Muscle of leg (tissue), 11 donors: ENCODE data around the gene ASTN2. TPM values are rescaled to one million over a fixed set of nuclear protein-coding genes. Genes with fewer than 3 reads are reported as not detected.

Experiments used
- DNase-seq: peaks from one replicate; pipeline ENCODE4 v3.0.0; 2013
- H3K27ac ChIP-seq: one replicate; pipeline ENCODE4 v1.5.1; 2013; ENCODE audit warnings: mild to moderate bottlenecking, low read length, control low read depth
- H3K27me3 ChIP-seq: one replicate; pipeline ENCODE4 v1.6.1; 2013; ENCODE audit warnings: low read length; ENCODE audit not compliant: control insufficient read depth, insufficient read depth
- H3K36me3 ChIP-seq: one replicate; pipeline ENCODE4 v1.6.1; 2013; ENCODE audit warnings: low read length; ENCODE audit not compliant: control insufficient read depth, insufficient read depth
- H3K4me1 ChIP-seq: one replicate; pipeline ENCODE4 v1.6.1; 2013; ENCODE audit warnings: low read length; ENCODE audit not compliant: control insufficient read depth, insufficient read depth
- H3K4me3 ChIP-seq: one replicate; pipeline ENCODE4 v1.5.1; 2013; ENCODE audit warnings: low read length, control low read depth
- H3K9me3 ChIP-seq: replicated peaks from 2 replicates; pipeline ENCODE4 v1.6.1; 2013; ENCODE audit warnings: low read depth, low read length; ENCODE audit not compliant: control insufficient read depth
- WGBS: methylation state at CpG from one replicate; pipeline ENCODE4 v1.1.5; 2013; ENCODE audit warnings: missing lambda C conversion rate; ENCODE audit not compliant: insufficient coverage; 5-methylcytosine and 5-hydroxymethylcytosine counted together
- polyA plus RNA-seq, 8 donors: library from polyadenylated mRNA; unstranded; fragments of 120-200 nt; gene quantifications; one replicate each; pipeline versions ENCODE4 v1.2.1 to v1.2.3, GENCODE V29; 2013; ENCODE audit warnings: inconsistent platforms in 1 of 8, low replicate concordance in 1 of 8; ENCODE audit not compliant: insufficient read length in 8 of 8, insufficient read depth in 1 of 8
- total RNA-seq: library from RNA; stranded (reverse); fragments of 120-200 nt; gene quantifications from one replicate; pipeline ENCODE4 v1.2.4, GENCODE V29; 2013

ASTN2 gene
- total and polyA plus RNA-seq, 9 donors: 2.7 to 10.9 (median 4.4) TPM

DNA sequence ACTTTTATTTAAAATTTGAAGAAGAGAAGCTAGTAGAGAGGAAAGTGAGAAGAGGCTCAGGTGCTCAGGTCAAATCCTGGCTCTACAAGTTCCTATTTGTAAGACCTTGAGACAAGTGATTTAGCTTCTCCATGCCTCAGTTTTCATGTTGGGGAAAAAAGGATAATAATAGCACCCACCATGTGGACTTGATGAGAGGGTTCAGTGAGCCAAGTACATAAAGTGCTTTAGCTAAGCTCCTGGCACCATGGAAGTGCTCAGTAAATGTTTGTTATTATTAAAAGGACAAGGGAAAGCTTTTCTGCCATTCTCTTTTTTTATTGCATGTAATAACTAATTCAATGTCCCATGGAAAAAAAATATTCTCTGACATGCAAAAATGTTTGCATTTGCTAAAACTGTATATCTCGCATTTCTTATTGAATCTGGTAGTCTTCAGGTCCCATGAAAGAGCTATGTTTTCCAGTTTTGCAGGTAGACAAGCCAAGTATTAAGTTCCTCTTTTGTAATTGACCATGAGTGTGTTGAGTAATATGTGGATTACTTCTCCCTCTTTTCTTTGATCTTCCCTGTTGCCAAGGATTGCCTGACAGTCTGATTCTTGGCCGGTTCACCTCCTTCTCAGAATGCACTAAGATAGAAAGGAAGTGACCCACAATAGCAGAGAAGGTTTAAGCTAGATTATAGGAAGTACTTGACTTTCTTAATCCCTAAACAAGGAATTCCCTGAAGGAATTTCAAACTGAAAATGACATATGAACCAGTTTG lies 773.4 kb downstream of the ASTN2 start:
- DNase-seq: no peak
- H3K9me3 ChIP-seq: no peaks in the 10 kb centered on the region
- no peaks in the 10 kb centered on the region for H3K27me3 ChIP-seq
- no CpG with 5 or more reads among the region's 2 CpGs for WGBS
- H3K4me1 ChIP-seq: no peaks in the 10 kb centered on the region
- no peak overlapping the region for H3K27ac ChIP-seq
- no peaks in the 10 kb centered on the region for H3K36me3 ChIP-seq
- no peak overlapping the region for H3K4me3 ChIP-seq

DNA sequence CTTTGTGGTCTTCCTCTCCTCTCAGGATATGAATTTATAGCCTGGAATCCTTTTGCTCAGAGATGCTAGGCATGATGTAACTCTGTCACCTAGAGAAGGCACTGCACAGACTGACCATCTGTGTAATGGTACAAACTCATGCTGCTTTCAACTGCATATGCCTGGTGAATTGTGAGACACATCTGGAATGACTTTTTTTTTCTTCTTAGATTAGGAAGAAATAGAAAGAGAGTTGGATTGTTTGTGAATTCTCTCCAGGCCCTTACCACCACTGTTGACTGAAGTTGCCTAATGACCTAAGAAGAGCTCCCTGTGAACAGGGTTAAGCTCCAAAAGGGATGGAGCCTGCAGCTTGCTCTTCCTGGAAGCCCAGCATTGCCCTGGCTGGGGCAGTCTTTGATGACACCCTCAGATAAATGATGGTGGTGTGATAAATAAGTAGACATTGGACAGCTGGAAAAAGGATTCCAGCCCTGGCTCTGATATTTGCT lies 775.6 kb downstream of the ASTN2 start:
- no peaks in the 10 kb centered on the region for H3K4me1 ChIP-seq
- no peak overlapping the region for H3K4me3 ChIP-seq
- no peaks in the 10 kb centered on the region for H3K9me3 ChIP-seq
- H3K27me3 ChIP-seq: no peaks in the 10 kb centered on the region
- no peaks in the 10 kb centered on the region for H3K36me3 ChIP-seq
- no peak overlapping the region for H3K27ac ChIP-seq
- DNase-seq: no peak

DNA sequence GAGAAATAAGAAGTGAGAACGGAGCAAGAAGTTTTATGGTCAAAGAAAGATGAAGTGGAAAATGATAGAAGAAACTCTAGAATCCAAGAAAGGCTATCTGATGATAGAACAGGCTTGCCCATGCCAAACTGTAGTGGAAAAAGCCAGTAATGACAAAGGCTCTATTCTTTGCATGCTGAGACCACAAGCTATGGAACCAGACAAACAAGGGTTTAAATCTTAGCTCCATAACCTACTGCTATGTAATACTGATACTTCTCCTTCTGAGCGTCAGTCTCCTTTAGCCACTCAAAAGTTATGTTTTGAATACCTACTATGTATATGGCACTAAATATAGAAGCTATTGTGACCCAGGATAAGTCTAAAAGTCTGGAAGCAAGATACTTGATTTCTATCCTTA lies 778.9 kb downstream of the ASTN2 start:
- H3K9me3 ChIP-seq: no peaks in the 10 kb centered on the region
- 93% methylated on average over 1 of the region's 2 CpGs for WGBS
- H3K4me3 ChIP-seq: no peak overlapping the region
- no peaks in the 10 kb centered on the region for H3K4me1 ChIP-seq
- H3K27me3 ChIP-seq: no peaks in the 10 kb centered on the region
- no peak for DNase-seq
- no peak overlapping the region for H3K27ac ChIP-seq
- no peaks in the 10 kb centered on the region for H3K36me3 ChIP-seq

DNA sequence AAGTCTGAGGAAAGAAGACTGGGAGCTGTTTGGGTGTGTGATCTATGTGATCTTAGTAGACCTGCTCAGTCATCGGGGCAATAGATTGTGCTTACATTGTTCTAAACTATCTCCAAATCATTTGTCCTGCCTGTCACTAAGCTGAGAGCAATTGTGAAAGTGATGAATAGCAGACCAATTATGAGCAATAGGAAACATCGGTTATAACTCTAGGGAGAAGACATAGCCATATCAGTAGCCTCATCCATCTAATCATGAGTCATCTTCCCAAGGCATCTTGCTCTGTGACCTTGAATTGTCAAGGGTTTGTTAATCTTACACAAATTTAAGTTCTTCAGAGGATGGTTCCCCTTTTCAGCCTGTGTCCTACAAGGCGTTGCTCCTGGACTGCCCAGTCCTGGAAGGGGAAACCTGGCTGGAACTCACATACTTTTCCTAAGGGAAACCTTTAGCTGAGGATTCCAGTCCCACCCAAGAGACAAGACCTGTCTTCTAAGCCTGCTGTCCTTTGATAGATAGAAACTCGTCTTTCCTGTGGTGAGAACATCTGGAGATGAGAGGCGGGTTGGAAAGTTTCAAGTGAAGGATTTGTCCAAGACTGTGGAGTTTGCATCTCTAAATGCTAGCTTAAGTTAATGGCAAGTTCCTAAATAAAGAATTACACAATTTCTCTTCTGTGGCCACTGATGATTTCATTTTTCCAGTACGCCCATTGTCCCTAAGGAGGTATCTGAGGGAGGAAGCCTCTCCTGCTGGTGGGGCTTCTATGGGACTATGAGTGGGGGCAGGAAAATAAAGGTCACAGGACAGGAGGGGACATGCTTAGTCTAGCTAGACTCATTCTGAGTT lies 781.6 kb downstream of the ASTN2 start:
- DNase-seq: peak; percentile 22
- Histone ChIP-seq H3K27me3 (no peaks in the 10 kb centered on the region), H3K27ac (no peak overlapping the region), H3K4me3 (no peak overlapping the region), H3K36me3 (no peaks in the 10 kb centered on the region), H3K9me3 (no peaks in the 10 kb centered on the region), H3K4me1 (no peaks in the 10 kb centered on the region)
- WGBS: 80% methylated on average over 1 of the region's 6 CpGs

DNA sequence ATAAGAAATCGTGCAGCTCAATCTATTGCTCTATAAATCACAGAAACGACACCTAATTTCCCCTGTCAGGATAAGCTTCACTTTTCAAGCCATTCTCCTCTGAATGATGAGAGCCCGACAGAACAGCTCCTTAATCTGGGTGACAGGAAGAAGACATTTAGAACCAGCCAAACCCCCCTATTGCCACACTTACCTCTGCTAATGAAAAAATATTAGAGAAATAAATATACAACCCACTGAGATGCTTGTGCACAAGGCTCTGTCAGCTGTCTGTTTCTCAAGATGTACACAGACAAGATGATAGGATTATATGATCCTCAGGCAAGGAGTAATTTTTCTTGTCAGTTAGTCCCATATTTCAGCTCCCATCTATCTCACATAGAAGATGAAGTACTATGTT lies 785.2 kb downstream of the ASTN2 start:
- H3K4me3 ChIP-seq: no peak overlapping the region
- no peak for DNase-seq
- WGBS: 0% methylated on average over 1 of the region's 3 CpGs
- no peaks in the 10 kb centered on the region for H3K36me3 ChIP-seq
- H3K27ac ChIP-seq: no peak overlapping the region
- no peaks in the 10 kb centered on the region for H3K27me3 ChIP-seq
- H3K4me1 ChIP-seq: no peaks in the 10 kb centered on the region
- no peaks in the 10 kb centered on the region for H3K9me3 ChIP-seq

DNA sequence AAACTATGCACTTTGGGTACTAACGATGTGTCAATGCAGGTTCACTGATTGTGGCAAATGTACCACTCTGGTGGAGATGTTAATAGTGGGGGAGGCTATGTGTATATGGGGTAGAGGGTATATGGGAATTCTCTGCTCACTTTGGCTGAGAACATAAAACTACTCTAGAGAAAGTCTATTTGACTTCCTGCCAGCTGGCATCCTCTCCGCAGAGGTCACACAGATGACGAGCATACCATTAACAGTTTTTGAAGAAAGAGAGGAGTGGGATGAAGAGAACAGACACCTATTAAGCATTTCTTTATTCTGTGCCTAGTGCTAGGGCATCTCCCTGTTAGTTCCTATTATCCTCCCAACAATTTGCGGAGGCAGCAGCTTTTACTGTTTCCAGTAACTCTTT lies 786.1 kb downstream of the ASTN2 start:
- Histone ChIP-seq H3K27ac (no peak overlapping the region), H3K4me3 (no peak overlapping the region), H3K9me3 (no peaks in the 10 kb centered on the region), H3K27me3 (no peaks in the 10 kb centered on the region), H3K36me3 (no peaks in the 10 kb centered on the region), H3K4me1 (no peaks in the 10 kb centered on the region)
- no CpG with 5 or more reads among the region's 4 CpGs for WGBS
- peak; percentile 40 for DNase-seq

DNA sequence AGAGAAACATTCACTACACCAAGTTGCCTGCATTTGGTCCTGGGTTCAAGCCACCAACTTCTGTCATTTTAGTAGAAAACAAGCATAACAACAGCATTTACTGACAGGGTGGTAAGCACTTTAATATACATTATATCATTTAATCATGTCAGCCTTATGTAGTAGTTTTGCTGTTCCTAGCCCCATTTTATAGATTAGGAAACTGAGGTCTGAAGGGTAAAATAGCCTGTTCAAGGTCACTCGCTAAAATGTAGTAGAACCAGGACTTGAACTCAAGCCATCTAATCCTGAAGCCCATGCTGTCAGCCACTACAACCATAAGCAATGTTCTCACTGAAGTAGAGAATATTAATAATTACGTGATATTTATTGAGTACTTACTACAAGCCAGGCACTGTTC lies 787.4 kb downstream of the ASTN2 start:
- no peak overlapping the region for H3K27ac ChIP-seq
- H3K27me3 ChIP-seq: no peaks in the 10 kb centered on the region
- no peak for DNase-seq
- no CpG with 5 or more reads among the region's 2 CpGs for WGBS
- H3K36me3 ChIP-seq: no peaks in the 10 kb centered on the region
- no peak overlapping the region for H3K4me3 ChIP-seq
- H3K9me3 ChIP-seq: no peaks in the 10 kb centered on the region
- peaks cover 5% of the 10 kb centered on the region for H3K4me1 ChIP-seq

DNA sequence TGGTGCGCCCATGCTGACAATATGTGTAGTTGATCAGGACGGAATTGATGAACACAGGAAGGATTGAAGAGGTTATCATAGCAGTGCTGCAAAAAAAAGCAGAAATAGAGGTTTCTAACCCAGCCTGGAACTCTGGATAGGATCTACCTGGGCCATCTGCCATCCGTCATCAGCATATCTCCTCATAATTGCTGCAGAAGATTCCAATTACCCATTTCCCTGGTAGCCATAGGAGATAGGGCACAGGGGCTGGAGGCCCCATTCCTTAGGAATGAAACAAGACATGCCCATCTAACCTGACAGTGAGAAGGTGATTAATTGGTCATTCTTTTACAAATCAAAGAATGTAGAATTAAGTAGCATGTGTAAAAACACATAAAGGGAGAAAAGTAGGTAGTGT lies 788.1 kb downstream of the ASTN2 start:
- H3K4me3 ChIP-seq: no peak overlapping the region
- H3K27me3 ChIP-seq: no peaks in the 10 kb centered on the region
- no peaks in the 10 kb centered on the region for H3K36me3 ChIP-seq
- peaks cover 5% of the 10 kb centered on the region for H3K4me1 ChIP-seq
- DNase-seq: no peak
- 71% methylated on average over 1 of the region's 3 CpGs for WGBS
- H3K27ac ChIP-seq: no peak overlapping the region
- no peaks in the 10 kb centered on the region for H3K9me3 ChIP-seq

DNA sequence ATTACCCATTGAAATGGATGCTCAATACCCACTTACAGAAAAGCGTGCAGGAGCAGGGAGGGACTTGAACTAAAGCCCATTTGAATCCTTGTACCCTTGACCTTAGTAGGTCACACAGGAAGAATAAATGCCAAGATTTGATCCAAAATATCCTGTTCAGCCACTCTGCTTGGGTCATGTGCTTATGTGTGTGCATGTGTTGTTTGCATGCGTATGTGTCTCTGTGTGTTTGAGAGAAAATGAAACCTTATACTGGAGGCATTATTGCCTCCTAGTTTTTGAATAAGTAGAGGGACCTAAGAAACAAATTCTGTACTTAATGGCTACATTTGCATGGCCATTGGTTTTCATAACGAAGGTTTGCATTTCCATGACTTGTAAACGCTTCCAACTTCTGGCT lies 791.1 kb downstream of the ASTN2 start:
- no peak overlapping the region for H3K4me3 ChIP-seq
- peak overlapping the region; percentile 69 for H3K27ac ChIP-seq
- H3K4me1 ChIP-seq: peaks cover 5% of the 10 kb centered on the region
- WGBS: 40% methylated on average over 1 of the region's 4 CpGs
- no peaks in the 10 kb centered on the region for H3K9me3 ChIP-seq
- H3K36me3 ChIP-seq: no peaks in the 10 kb centered on the region
- peak; percentile 26 for DNase-seq
- H3K27me3 ChIP-seq: no peaks in the 10 kb centered on the region

DNA sequence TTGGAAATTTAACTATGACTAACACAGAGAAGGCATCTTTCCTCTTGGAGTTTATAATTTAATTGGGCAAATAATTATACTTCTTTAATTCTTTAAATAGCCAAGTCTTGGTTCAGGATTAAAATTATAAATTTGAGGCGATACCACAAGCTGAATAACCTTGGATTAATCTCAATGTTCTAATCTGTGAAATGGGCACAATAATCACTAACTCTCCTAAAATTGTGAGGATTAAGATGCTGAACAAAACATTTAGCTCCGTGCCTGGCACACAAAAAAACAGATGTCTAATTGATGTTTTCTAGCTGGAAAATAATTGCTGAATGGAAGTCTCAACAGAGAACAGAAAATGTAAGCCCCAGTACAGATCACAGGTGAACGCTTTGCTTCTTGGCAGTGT lies 797.5 kb downstream of the ASTN2 start:
- Histone ChIP-seq H3K4me1 (no peaks in the 10 kb centered on the region), H3K27me3 (no peaks in the 10 kb centered on the region), H3K4me3 (no peak overlapping the region), H3K27ac (no peak overlapping the region), H3K36me3 (no peaks in the 10 kb centered on the region), H3K9me3 (no peaks in the 10 kb centered on the region)
- WGBS: no CpG with 5 or more reads among the region's 3 CpGs
- DNase-seq: no peak
